NCI-H146 (cell line): ENCODE data around the gene EFS.

ENCODE experiments used
- DNase-seq: peaks from one replicate; lab custom pipeline; 2025; lab: John Stamatoyannopoulos, UW

EFS gene

DNA sequence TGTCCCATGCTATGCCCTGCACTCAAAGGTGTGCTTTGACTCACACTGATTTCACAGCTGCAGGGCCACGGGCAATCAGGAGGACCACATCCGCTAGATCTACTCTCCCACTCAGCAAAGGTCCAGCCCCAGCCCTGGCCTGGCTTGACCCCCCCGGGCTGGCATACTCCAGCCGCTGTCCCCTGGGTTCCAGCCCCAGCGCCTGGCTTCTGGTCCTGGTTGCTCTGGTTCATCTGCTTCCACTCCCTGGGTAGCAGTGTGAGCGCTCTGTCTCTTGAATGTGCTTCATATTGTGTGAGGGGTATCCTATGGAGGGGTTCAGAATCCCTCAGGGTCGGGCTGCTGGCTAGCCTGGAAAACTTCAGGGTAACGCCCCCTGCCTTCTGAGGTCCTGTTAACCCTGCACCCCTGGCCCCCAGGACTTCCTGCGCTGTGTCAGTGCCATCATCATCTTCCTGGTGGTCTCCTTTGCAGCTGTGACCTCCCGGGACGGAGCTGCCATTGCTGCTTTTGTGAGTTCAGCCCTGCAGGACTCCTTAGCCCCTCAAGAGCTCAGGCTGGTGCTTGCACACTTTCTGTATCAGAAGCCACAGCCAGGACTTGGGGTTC is 13.7 kb upstream of the EFS start:
- no peak for DNase-seq

DNA sequence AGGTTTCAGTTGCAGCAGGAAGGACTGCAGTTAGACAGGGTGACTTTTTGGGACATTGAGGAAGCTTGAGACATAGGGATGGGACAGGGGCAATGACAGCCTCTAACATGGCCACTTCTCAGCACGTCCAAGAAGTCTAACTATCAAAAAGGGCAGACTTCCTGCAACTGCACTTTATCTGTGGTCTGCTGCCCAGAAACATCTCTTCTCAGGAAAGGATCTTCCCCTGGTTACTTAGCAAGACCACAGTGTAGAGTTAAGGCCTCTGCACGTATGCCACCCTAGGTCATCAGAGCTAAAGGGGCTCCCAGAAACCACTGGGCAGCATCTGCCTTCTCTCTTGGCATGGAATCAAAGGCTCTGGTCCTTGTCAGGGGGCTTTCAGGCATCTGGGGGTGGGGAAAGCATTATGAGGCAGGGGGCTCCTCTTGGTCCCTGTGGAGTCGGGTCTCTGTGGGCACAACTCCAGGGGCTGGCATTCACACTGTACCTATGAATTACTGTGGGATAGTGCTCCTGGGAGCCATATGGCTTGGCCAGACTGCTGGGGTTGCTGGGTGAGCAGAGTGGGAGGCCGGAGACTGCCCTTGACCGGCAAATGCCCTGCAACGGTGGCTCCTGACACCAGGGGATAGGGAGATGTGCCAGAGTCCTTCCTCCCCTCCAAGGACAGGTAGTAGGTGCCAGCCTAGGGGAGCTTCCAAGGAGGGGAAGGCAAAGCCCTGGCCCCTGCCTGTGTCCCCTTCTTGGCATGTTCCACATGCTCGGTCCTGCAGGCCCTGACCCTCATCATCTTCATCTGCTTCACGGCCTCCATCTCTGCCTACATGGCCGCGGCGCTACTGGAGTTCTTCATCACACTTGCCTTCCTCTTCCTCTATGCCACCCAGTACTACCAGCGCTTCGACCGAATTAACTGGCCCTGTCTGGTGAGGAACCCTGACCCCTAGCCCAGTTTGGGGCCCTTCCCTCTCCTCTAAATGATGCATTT is 12.9 kb upstream of the EFS start:
- no peak for DNase-seq

DNA sequence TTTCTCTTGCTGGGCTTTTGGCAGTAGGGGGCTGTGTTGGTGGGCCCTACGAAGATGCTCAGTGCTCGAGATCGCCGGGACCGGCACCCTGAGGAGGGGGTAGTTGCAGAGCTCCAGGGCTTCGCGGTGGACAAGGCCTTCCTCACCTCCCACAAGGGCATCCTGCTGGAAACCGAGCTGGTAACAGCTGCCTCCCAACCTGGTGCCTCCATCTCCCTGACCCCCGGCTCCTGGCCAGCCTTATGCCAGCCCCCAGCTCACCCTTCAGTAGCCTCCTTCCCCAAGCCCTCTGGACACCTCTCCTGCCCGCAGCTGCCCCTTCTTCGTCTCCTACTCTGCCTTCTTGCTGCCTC is 12.2 kb upstream of the EFS start:
- no peak for DNase-seq

DNA sequence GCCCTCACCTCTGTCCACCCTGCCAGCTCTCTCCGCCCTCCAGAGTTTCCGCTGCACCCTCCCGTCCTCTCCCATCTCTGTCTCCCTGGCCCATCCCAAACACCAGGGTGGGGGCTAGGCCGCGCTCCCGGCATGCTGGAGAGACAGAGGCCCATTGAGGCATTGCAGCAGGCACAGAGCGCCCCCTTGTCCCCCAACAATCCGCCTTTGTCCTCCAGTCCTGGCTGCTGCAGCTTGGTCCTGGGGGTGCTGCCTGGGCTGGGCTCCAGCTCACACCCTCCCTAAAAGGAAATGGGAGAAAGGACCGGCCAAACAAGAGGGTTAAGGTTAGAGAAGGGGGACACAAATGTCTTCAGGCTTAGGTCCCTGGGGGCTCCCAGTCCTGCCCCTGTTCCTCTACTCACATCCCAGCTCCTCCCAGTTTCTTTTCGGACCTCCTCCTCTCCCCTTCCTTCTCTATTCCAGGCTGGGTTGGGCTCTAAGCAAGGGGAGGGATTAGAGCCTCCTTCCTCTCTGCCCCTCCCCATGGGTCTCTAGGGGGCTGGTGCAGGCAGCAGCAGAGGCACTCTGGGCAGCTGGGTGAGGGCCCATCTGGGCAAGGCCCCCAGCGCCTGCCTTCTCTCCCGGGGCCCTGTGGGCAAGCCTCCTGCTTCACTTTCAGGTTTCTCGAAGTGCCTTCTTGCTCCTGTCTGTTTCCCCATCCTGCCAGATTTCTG is 11.7 kb upstream of the EFS start, which contains the start of gene CMTM5:
Gene CMTM5 (plus strand): TSS at position 565 of the 716 bp plus-strand sequence. CDS start 206 bp downstream, outside the sequence.
- DNase-seq = no peak

DNA sequence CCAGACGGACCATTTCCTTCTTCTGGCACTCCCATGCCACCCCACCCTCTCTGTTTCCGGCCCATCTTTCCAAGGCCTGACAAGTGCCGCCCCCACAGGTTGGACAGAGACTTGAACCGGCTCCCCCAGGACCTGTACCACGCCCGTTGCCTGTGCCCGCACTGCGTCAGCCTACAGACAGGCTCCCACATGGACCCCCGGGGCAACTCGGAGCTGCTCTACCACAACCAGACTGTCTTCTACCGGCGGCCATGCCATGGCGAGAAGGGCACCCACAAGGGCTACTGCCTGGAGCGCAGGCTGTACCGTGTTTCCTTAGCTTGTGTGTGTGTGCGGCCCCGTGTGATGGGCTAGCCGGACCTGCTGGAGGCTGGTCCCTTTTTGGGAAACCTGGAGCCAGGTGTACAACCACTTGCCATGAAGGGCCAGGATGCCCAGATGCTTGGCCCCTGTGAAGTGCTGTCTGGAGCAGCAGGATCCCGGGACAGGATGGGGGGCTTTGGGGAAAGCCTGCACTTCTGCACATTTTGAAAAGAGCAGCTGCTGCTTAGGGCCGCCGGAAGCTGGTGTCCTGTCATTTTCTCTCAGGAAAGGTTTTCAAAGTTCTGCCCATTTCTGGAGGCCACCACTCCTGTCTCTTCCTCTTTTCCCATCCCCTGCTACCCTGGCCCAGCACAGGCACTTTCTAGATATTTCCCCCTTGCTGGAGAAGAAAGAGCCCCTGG is 10.7 kb upstream of the EFS start:
- DNase-seq = no peak

DNA sequence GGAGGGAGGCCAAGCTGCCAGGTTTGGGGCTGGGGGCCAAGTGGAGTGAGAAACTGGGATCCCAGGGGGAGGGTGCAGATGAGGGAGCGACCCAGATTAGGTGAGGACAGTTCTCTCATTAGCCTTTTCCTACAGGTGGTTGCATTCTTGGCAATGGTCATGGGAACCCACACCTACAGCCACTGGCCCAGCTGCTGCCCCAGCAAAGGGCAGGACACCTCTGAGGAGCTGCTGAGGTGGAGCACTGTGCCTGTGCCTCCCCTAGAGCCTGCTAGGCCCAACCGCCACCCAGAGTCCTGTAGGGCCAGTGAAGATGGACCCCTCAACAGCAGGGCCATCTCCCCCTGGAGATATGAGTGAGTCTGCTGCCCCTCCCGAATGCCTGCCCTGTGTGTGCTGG is 8.1 kb upstream of the EFS start:
- DNase-seq = no peak

DNA sequence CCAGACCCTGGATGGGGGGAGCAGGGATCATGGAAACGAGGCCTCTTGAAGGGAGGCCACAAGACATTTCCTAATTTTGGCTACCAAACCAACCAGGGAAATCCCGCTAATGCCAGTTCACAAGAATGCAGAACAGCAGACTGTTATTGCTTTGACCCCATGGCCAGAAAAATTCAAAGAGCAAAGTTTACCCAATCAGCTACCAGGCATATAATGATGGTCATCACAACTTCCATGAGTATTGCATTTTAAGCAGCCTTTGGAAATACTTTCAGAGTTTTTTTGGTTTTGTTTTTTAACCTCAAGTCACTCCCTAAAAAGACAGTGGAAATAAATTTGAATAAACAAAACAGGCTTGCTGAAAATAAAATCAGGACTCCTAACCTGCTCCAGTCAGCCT is 7.5 kb upstream of the EFS start, which contains the start of gene IL25:
Gene IL25 (plus strand): TSS at position 301 of the 400 bp plus-strand sequence.
- no peak for DNase-seq

DNA sequence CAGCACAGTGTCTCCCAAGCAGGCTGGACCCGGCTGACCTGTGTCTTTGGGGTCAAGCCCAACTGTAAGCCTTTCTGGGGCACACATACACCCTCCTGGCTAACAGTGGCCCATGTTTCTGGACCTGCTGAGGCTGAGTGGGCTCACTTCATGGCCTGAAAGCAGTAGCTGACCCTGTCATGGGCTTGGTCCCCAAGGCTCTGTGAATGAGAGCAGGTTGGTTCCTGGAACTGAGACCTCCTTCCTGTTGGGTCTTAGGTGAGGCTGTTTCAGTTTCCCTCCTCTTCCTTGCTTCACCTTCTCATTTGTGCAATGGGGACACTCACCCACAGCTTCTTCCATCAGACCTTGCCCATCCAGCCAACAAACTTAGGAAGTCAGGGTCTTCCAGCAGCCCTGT is 6.9 kb upstream of the EFS start:
- DNase-seq = no peak

DNA sequence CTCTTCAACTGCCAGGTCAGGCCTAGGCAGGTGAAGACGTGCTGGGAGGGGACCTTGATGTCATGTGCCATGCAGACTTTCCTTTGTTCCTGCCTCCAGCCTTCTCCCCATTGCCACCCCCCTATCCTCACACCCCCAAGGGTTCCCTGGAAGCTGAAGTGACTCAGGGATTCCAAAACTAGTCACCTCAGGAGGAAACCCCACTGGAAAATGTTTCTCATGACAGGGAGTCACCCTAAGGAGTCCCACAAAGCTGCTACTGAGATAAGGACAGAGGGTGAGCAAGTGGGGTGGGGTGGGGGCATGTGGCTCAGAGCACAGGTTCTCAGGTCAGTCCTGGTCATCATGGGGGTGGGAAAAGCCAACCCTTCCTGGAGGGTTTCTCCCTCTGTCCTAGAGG is 5.2 kb upstream of the EFS start:
- DNase-seq = no peak

DNA sequence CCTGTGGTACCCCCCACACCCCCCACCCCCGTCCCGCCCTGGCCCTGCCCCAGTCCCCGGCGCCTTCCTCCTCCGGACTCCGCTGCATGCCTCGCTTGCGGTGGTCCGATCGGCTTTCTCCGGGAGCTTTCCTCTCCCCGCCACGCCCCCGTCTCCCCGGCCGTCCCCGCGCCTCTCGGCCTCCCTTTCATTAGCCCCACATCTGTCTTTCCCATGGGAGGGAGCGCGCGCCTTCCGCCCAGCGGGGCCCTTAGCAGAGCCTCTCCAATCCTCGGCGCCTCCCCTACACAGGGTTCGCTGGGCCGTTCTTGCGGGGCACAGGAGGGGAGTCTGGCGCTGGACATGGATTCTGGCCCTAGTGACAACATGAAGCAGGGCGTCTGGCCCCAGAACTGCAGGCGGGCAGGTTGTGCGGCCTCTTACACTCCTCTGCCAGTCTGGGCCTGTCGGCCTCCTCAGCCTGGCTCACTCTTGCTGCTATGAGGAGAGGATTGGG is 1.5 kb upstream of the EFS start:
- DNase-seq = no peak

DNA sequence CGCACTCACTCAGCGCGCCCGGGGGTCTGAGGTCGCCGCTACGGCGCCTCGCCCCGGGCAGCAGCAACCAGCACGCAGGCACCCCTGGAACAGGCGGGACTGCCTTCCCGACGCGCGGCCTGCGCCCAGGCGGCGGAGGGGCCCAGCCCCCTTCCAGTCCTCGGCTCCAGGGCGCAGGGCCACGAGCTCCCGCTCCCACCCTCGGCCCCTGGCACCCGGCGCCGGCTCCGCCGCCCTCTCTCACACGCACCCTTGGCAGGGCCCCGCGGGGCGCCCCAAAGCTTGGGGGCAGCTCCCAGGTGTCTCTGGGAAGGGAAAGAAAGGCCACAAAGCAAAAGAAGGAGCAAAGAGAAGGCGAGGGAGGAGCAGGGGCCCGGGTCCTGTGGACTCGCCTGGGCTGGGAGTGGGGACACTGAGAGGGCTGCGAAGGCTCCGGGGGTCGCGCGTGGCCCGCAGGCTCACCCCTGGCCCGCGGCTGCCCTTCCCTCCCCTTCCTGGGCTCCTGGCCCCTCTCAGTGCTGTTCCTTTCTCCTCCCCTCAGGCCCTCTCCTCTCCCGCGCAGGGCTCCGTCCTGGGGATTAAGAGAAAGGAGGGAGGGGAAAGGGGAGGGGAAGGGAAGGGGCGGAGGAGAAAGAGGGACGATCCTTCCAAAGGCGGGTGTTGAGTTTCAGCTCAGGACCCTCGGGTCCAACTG is 907 bp upstream of the EFS start:
- no peak for DNase-seq

DNA sequence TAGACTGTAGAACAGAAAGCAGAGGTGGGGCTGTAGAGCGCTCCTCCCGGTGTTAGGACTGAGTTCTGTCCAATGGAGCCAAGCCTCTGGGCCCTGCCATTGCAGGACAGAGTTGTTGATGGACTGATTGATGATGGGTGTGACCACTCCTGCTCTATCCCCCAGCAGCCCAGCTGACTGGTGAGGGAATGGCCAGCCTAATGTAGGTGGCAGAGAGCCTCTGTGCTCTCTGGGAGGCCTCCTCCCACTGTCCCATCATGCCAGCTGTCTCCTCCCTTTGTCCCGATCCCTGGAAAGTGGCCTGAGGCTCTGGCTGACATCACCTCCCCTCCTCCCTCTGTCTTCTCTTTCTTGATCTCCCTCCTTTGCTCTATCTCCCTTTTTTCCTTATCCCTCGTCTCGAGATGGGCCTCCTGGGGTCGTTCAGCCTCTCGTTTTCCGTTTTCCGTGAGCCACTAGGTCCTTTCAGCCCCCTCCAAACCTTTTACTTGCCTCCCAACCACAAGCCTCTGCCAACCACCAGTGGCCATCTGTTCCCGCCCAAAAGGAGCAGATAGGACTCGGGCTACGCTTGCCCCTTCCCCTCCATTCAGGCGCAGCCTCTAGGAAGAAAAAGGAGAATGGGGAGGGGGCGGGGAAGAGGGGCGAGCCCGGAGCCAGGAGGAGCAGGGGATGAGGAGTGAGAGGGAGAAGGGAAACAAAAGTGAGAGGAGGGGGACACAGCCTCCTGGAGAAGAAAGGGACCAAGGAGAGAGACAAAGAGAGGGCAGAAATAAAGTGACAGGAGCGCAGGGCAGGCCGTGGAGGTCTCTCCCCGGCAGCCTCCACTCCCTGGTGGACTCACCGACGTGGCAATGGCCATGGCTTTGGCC is 572 bp downstream of the EFS start:
- DNase-seq = no peak

DNA sequence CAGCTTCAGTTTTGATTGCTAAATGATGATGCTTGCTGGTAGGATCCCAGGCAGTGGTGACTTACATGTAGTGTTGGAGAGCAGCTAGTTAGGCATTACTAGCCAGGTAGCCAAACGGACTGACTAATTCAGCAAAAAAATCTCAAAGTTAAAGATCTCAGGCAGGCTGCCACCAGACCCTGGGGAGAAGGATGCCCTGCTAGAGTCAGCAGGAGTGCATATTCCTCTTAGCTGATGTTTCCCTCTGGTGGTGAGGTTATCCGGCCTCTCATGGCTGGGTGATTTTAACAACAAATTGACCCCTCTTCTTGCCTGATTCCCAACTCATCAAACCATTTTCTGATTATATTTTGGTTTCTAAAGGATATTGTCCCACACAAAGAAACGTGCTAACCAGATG is 2.8 kb downstream of the EFS start:
- no peak for DNase-seq

DNA sequence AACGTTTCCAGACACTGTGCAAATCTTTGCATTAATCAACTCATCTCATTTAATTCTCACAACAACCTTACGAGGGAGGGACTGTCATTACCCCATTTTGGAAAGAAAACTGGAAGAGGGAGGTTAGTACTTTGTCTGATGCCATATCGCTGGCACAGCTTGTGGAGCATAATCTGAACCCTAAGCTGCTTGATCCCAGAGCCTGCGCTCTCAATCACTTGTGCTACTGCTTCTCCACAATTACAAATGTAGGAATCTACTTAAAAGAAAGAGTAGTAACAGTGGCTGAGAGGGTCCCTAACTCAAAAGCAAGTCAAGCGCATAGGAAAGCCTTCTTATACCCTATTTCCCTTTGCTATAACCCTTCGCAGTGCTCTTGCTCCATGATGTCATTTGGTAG is 3.2 kb downstream of the EFS start:
- DNase-seq = no peak

DNA sequence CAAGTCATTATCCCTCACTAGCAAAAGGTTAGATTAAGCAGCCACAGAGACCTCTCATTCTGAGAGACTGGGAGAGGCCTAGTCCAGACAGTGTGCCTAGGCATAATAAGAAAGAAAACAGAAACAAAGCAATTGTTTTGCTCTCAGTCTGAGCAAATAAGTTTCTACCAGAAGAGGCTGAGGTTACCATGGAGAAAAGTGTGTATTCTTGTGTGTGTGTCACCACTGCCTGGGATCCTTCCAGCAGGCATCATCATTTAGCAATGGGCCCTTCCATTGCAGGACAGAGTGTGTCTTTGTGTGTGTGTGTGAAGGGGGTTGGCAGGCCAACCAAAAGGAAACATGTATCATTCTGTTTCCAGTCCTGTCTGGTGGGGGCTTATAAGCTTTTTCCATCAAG is 3.7 kb downstream of the EFS start:
- DNase-seq = no peak

DNA sequence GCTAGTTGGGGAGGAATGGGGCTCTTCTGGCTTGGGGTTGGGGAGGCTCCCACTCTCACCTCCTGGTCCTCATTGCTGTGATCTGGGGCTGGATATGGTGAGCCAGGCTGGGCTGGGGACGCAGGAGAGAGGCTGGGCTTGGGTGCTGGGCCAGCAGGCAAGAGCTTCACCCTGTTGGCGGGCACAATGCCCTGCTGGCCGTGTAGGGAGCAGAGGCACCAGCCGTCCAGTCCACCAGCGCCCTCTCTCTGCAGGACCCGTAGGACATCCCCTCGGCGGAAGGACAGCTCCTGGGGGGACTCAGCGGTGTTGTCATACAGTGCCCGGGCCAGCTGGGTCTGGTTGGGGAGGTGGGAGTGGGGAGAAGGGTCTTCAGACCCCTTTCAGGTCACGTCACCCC is 4.5 kb downstream of the EFS start:
- DNase-seq = no peak

DNA sequence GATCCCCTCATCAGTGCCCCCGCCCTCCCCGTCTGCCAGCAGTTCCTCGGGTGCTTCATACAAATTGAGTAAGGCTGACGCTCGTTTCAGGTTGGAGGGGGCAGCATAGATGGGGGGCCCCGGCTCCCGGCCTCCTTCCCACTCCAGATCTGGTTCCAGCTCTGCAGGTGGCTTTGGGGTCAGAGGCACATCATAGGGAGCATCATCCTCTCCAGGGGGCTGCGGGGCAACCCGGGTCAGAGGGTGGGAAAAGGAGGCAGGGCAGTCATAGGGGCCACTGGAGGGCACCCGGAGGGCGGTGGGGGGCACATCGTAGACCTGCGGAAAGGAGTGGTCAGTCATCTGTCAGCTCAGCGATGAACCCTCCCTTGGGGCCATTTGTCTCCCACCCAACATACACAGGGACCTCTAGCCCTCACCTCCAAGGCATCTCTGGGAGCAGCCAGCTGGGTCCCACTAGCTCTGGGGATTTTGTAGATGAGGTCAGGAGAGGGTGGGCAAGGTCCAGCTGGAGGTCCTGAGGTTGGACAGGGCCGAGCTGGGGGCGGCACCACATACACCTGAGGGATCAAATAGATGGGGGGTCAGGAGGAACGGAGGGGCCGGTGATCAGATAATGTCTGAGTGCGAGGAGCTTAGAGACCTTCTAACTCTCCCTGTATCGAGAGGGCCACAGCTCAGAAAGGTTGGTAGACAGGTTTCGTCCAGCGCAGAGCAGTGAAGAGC is 5.1 kb downstream of the EFS start:
- no peak for DNase-seq

DNA sequence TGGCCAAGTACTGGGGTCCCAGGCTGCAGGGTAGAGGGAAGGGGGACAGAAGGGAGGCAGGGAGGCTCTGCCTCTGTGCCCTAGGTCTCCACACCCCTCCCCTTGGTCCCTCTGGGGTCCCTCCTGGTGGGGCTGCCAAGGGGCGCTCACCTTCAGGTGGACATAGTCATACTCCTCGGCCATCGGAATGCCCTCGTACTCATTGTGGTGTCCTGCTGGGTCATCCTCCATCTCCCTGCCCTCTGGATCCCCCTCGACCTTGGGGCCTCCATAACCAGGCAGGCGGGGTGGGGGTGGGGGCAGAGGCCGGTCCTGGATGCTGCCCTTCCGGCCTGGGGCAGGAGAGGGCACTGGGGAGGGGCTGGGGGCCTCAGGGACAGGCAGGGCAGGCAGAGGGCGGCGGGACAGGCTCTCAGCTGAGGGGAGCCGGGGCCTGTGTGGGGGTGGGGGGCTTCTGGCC is 5.8 kb downstream of the EFS start:
- no peak for DNase-seq

DNA sequence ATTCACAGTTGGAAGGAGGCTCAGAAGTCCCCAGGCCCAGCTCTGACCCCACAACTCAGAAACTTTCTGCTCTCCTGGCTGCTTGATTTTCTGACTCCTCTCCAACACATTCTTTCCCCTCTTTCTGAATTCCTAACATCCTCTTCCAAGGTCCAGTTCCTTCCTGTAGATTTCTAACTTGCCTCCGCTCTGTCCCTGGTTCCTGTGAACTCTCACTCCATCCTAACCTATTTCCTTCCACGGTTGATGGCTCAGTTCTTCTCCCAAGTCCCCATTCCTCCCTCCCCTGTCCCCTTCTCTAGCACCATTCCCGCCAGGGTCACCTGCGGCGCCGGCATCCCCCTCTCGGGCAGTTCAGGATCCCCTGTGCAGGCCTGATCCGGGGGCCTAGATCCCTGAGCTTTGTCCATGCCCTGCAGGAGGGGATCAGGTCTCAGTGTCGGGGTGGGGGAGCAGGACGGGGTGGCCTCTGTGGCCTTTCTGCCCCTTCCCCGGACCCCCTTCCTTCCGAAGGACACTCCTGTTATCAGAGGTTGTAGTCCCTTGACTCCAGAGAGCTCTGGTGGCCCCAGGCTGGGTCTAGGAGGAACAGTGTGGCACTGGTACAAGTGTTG is 6.3 kb downstream of the EFS start:
- no peak for DNase-seq
